H9 (cell line): ENCODE measurements around the gene ETV5. TPM values are rescaled to one million over a fixed set of nuclear protein-coding genes. Genes with fewer than 3 reads are reported as not detected.

ENCODE experiments used
- DNase-seq: peaks from one replicate; pipeline ENCODE4 v3.0.0-alpha.2; 2017
- H2AFZ ChIP-seq: one replicate; pipeline ENCODE4 v1.6.1; 2013; ENCODE audit warnings: mild to moderate bottlenecking, low read length, control low read depth, moderate library complexity
- H2AK5ac ChIP-seq: 2 replicates; pipeline ENCODE4 v1.6.1; 2013; ENCODE audit warnings: low read length, control low read depth, mixed read lengths; ENCODE audit not compliant: insufficient read length
- H2BK120ac ChIP-seq: one replicate; pipeline ENCODE4 v1.6.1; 2013; ENCODE audit warnings: low read depth, mild to moderate bottlenecking, low read length, control low read depth, inconsistent platforms; ENCODE audit not compliant: poor library complexity, severe bottlenecking
- H2BK12ac ChIP-seq: 2 replicates; pipeline ENCODE4 v1.6.1; 2013; ENCODE audit warnings: low read length, control low read depth, mixed read lengths, low read depth; ENCODE audit not compliant: insufficient read length
- H2BK15ac ChIP-seq: 2 replicates; pipeline ENCODE4 v1.6.1; 2013; ENCODE audit warnings: low read depth, low read length, control low read depth
- H2BK20ac ChIP-seq: one replicate; pipeline ENCODE4 v1.6.1; 2013; ENCODE audit warnings: low read depth, mild to moderate bottlenecking, low read length, control low read depth, inconsistent platforms; ENCODE audit not compliant: poor library complexity, severe bottlenecking
- H2BK5ac ChIP-seq: 2 replicates; pipeline ENCODE4 v1.6.1; 2013; ENCODE audit warnings: low read length, control low read depth, mixed read lengths; ENCODE audit not compliant: insufficient read length
- H3K14ac ChIP-seq: 2 replicates; pipeline ENCODE4 v1.6.1; 2013; ENCODE audit warnings: low read length, control low read depth; ENCODE audit not compliant: insufficient read depth
- H3K18ac ChIP-seq: 2 replicates; pipeline ENCODE4 v1.6.1; 2013; ENCODE audit warnings: low read depth, mild to moderate bottlenecking, mixed read lengths, low read length, control low read depth; ENCODE audit not compliant: insufficient read length
- H3K23ac ChIP-seq: 2 replicates; pipeline ENCODE4 v1.6.1; 2013; ENCODE audit warnings: low read length, control low read depth, mixed read lengths, low read depth; ENCODE audit not compliant: insufficient read length
- H3K23me2 ChIP-seq: 2 replicates; pipeline ENCODE4 v1.6.1; 2013; ENCODE audit warnings: low read depth, mild to moderate bottlenecking, mixed read lengths, low read length, control low read depth; ENCODE audit not compliant: insufficient read length, poor library complexity, severe bottlenecking
- H3K27ac ChIP-seq: 2 replicates; pipeline ENCODE4 v1.5.1; 2013; ENCODE audit warnings: low read length, control low read depth, mixed read lengths, low read depth; ENCODE audit not compliant: insufficient read length
- H3K27me3 ChIP-seq: 2 replicates; pipeline ENCODE4 v1.6.1; 2013; ENCODE audit warnings: low read length, control low read depth, inconsistent platforms; ENCODE audit not compliant: insufficient read depth
- H3K4ac ChIP-seq: 2 replicates; pipeline ENCODE4 v1.6.1; 2013; ENCODE audit warnings: low read depth, mild to moderate bottlenecking, control low read depth, inconsistent platforms, low read length, moderate library complexity
- H3K4me1 ChIP-seq: 2 replicates; pipeline ENCODE4 v1.6.1; 2013; ENCODE audit warnings: low read length, control low read depth, inconsistent platforms; ENCODE audit not compliant: insufficient read depth
- H3K4me2 ChIP-seq: 2 replicates; pipeline ENCODE4 v1.6.1; 2013; ENCODE audit warnings: low read length, control low read depth, mixed read lengths; ENCODE audit not compliant: insufficient read length, insufficient read depth
- H3K56ac ChIP-seq: 2 replicates; pipeline ENCODE4 v1.6.1; 2013; ENCODE audit warnings: low read depth, mild to moderate bottlenecking, mixed read lengths, low read length, control low read depth; ENCODE audit not compliant: insufficient read length
- H3K79me1 ChIP-seq: 2 replicates; pipeline ENCODE4 v1.6.1; 2013; ENCODE audit warnings: low read depth, mild to moderate bottlenecking, moderate library complexity, low read length, control low read depth, inconsistent platforms; ENCODE audit not compliant: insufficient read depth, poor library complexity, severe bottlenecking
- H3K79me2 ChIP-seq: 2 replicates; pipeline ENCODE4 v1.6.1; 2013; ENCODE audit warnings: low read length, control low read depth, inconsistent platforms; ENCODE audit not compliant: insufficient read depth
- H3K9ac ChIP-seq: 2 replicates; pipeline ENCODE4 v1.6.1; 2013; ENCODE audit warnings: low read length, control low read depth, mixed read lengths; ENCODE audit not compliant: insufficient read length; ENCODE audit errors: extremely low read depth
- H3K9me3 ChIP-seq: one replicate; pipeline ENCODE4 v1.6.1; 2013; ENCODE audit warnings: low read depth, low read length, inconsistent platforms; ENCODE audit not compliant: control insufficient read depth
- H3T11ph ChIP-seq: one replicate; pipeline ENCODE4 v1.6.1; 2013; ENCODE audit warnings: mild to moderate bottlenecking, low read length, control low read depth, inconsistent platforms
- H4K20me1 ChIP-seq: one replicate; pipeline ENCODE4 v1.6.1; 2013; ENCODE audit not compliant: control insufficient read depth, insufficient read length, insufficient read depth
- H4K5ac ChIP-seq: 2 replicates; pipeline ENCODE4 v1.6.1; 2013; ENCODE audit warnings: low read depth, mild to moderate bottlenecking, mixed read lengths, low read length, control low read depth; ENCODE audit not compliant: insufficient read length
- H4K8ac ChIP-seq: replicated peaks from 2 replicates; pipeline ENCODE4 v1.6.1; 2013; ENCODE audit warnings: low read length, control low read depth, mixed read lengths, low read depth; ENCODE audit not compliant: insufficient read length
- H4K91ac ChIP-seq: 2 replicates; pipeline ENCODE4 v1.6.1; 2013; ENCODE audit warnings: low read depth, mild to moderate bottlenecking, moderate library complexity, mixed read lengths, low read length, control low read depth; ENCODE audit not compliant: insufficient read length
- H3K27ac Mint-ChIP-seq, 3 experiments: 2 replicates in 2 of 3; 3 replicates in 1 of 3; pipeline ENCODE4 v1.8.0; 2020 to 2021; ENCODE audit warnings: mixed read lengths in 3 of 3, mild to moderate bottlenecking in 1 of 3, moderate library complexity in 1 of 3
- H3K27me3 Mint-ChIP-seq: 2 replicates; pipeline ENCODE4 v1.8.0; 2021; ENCODE audit warnings: low read depth, mild to moderate bottlenecking, moderate library complexity, mixed read lengths
- H3K36me3 Mint-ChIP-seq, 3 experiments: 2 replicates in 2 of 3; 3 replicates in 1 of 3; pipeline ENCODE4 v1.8.0; 2020 to 2021; ENCODE audit warnings: low read depth in 3 of 3, mixed read lengths in 3 of 3; ENCODE audit not compliant: insufficient read depth in 1 of 3
- H3K4me1 Mint-ChIP-seq, 2 experiments: 2 replicates each; pipeline ENCODE4 v1.8.0; 2020; ENCODE audit warnings: mixed read lengths in 2 of 2
- H3K4me3 Mint-ChIP-seq, 2 experiments: 2 replicates in 1 of 2; 3 replicates in 1 of 2; pipeline ENCODE4 v1.8.0; 2020 to 2021; ENCODE audit warnings: mild to moderate bottlenecking in 2 of 2, mixed read lengths in 2 of 2, moderate library complexity in 1 of 2
- H3K9me3 Mint-ChIP-seq, 2 experiments: 2 replicates in 1 of 2; 3 replicates in 1 of 2; pipeline ENCODE4 v1.8.0; 2020; ENCODE audit warnings: mild to moderate bottlenecking in 2 of 2, mixed read lengths in 2 of 2, moderate library complexity in 1 of 2
- CTCF ChIP-seq: fragments of 200-600 bp; sonication (generic); conservative IDR thresholded peaks from 3 replicates; pipeline ENCODE4 v1.8.0; 2021; ENCODE audit warnings: antibody characterized with exemption, mild to moderate bottlenecking
- WGBS: extraction: QIAGEN DNeasy Blood & Tissue Kit; methylation state at CpG from one replicate; pipeline ENCODE4 v1.1.7; 2013; ENCODE audit warnings: missing lambda C conversion rate, low lambda C conversion rate, mixed read lengths; ENCODE audit not compliant: insufficient read length; ENCODE audit errors: extremely low coverage; 5-methylcytosine and 5-hydroxymethylcytosine counted together
- total RNA-seq: library from RNA; stranded (reverse); gene quantifications from 2 replicates; pipeline ENCODE4 v1.2.1, GENCODE V29; 2021

The ETV5 gene
- total RNA-seq, 1 experiment from 2014 or later: 7.7 TPM

- Histone ChIP-seq H3K14ac (no peak overlapping the region), H2AK5ac (no peak overlapping the region), H3K23ac (no peak overlapping the region), H2BK12ac (no peak overlapping the region), H3K4me2 (no peak overlapping the region), H2BK15ac (no peak overlapping the region), H3K4ac (no peak overlapping the region), H2BK20ac (no peak overlapping the region), H3K18ac (no peak overlapping the region), H3K27me3 (no peaks in the 10 kb centered on the region), H3K9me3 (no peaks in the 10 kb centered on the region), H4K91ac (no peak overlapping the region), H2BK5ac (no peak overlapping the region), H3T11ph (no peak overlapping the region), H2AFZ (no peak overlapping the region), H4K20me1 (no peaks in the 10 kb centered on the region), H3K23me2 (no peaks in the 10 kb centered on the region), H3K79me2 (no peaks in the 10 kb centered on the region), H4K8ac (no peak overlapping the region), H3K9ac (no peak overlapping the region), H3K56ac (no peak overlapping the region), H3K4me1 (peaks cover 10% of the 10 kb centered on the region; the same call in 1 of the 2 replicates), H3K79me1 (no peaks in the 10 kb centered on the region), H4K5ac (no peak overlapping the region), H2BK120ac (no peak overlapping the region), H3K27ac (no peak overlapping the region)
- Mint-ChIP-seq H3K9me3 (no peaks in the 10 kb centered on the region), H3K4me3 (no peak overlapping the region; a peak in 1 of 5 replicates), H3K36me3 (no peaks in the 10 kb centered on the region; a peak in 1 of 7 replicates), H3K4me1 (peaks cover 33 to 47% of the 10 kb centered on the region in 2 experiments), H3K27ac (peak overlapping the region in 1 of 3 experiments; percentile 74; a peak in 1 of 7 replicates), H3K27me3 (peaks cover 66% of the 10 kb centered on the region)
- no peak for TF ChIP-seq CTCF
- no CpG with 5 or more reads among the region's 5 CpGs for WGBS
- no peak for DNase-seq
Observed at GRCh38 chr3:186123012-186123411, 14.1 kb upstream of the ETV5 start.
